GM12874 (cell line): ENCODE data around the gene OR6N1.

Experiments used
- CTCF ChIP-seq: IDR thresholded peaks from 2 replicates; pipeline ENCODE4 v1.5.1; 2011; ENCODE audit warnings: low read depth, mild to moderate bottlenecking, control low read depth, low read length, moderate library complexity; ENCODE audit not compliant: insufficient read depth

OR6N1 gene

GRCh38 chr1:158813164-158813563 lies 41.2 kb upstream of the OR6N1 start:
- no peak for TF ChIP-seq CTCF

GRCh38 chr1:158812336-158812735 lies 40.3 kb upstream of the OR6N1 start:
- no peak for TF ChIP-seq CTCF

- TF ChIP-seq CTCF = no peak
These were observed 38.3 kb upstream of the OR6N1 start for GRCh38 chr1:158810311-158810710.

GRCh38 chr1:158809862-158810261 lies 37.9 kb upstream of the OR6N1 start:
- TF ChIP-seq CTCF = no peak

- TF ChIP-seq CTCF = no peak
These were observed 37.3 kb upstream of the OR6N1 start for GRCh38 chr1:158809256-158809655.

GRCh38 chr1:158806916-158807536 lies 35.0 kb upstream of the OR6N1 start:
- TF ChIP-seq CTCF = no peak

- TF ChIP-seq CTCF = no peak
These were observed 31.7 kb upstream of the OR6N1 start for GRCh38 chr1:158803678-158804077.
